ENCODE measurements around the gene TNFSF11.

The TNFSF11 gene

DNA sequence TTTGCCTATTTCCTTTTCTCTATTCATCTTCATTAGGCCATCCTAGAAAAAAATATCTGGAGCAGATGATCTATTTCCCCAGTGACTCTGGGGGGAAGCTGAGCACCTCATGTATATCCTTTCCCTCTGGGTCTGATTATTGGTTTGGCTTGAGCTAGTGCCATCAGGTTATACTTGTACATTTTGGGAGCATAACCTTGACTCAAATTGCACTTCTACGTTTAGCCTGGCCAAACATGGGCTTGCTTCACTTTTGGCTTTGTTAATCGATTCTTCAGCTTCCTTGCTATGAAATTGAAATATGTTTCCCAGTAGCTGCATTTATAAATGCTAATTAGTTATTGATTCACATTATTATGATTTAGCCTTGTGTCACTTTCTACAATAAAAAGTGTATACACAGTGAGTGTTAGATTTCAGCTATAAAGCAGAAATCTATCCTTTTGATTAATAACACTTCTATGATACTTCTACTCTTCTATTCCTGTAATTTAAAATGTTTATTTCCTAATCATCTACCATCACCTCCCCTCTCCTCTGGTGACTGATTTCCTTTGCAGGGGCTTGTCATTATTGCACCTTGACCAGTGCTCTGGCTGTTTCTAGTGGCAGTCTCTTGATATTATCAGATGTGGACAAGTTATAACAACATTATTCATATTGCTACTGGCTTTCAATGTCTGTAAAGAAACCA is 37.3 kb downstream of the TNFSF11 start:
- TF ChIP-seq, protein P1, sequence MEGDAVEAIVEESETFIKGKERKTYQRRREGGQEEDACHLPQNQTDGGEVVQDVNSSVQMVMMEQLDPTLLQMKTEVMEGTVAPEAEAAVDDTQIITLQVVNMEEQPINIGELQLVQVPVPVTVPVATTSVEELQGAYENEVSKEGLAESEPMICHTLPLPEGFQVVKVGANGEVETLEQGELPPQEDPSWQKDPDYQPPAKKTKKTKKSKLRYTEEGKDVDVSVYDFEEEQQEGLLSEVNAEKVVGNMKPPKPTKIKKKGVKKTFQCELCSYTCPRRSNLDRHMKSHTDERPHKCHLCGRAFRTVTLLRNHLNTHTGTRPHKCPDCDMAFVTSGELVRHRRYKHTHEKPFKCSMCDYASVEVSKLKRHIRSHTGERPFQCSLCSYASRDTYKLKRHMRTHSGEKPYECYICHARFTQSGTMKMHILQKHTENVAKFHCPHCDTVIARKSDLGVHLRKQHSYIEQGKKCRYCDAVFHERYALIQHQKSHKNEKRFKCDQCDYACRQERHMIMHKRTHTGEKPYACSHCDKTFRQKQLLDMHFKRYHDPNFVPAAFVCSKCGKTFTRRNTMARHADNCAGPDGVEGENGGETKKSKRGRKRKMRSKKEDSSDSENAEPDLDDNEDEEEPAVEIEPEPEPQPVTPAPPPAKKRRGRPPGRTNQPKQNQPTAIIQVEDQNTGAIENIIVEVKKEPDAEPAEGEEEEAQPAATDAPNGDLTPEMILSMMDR (conservative IDR thresholded peaks at IDR 0.05; ENCODE audit: low read length), result no peak
- DNase-seq (ENCODE audit: low read depth), result no peak
- H3K4me3 ChIP-seq (ENCODE audit: low read length), result no peak overlapping the region

GRCh38 chr13:42612021-42612765 is 38.2 kb downstream of the TNFSF11 start:
- DNase-seq (ENCODE audit: low read depth), result no peak
- H3K4me3 ChIP-seq (ENCODE audit: low read length), result no peak overlapping the region
- TF ChIP-seq, protein P1 (conservative IDR thresholded peaks at IDR 0.05; ENCODE audit: low read length), result no peak

DNA sequence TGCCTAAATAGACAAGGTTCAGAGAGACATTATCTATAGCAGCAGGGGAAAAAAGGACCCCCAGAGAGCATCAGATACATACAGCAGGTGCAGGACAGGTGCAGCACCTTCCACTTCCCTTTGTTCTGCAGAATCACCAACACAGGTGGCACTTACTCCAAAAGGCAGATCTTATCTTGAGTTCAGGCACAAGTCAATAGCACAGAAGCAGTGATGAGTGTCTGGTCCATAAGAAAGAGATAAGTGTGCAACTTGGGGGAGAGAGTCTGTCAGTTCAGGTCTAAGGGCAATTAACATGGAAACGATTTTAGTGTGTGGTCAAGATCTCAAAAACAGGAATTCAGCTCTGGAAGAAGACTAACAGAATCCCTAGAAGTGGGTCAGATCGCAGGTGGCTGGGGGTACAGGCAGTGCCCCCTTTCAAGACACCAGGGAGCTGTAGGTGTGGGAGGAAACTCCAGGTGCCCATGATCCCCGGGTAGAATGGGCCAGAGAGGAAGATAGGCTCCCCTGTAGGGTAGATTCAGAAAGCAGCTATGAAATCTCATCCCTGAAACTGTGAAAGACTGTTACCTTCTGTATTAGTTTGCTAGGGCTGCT is 40.6 kb downstream of the TNFSF11 start:
- H3K4me3 ChIP-seq (ENCODE audit: low read length), result no peak overlapping the region
- TF ChIP-seq, protein P1 (conservative IDR thresholded peaks at IDR 0.05; ENCODE audit: low read length), result no peak
- no peak for DNase-seq (ENCODE audit: low read depth)

GRCh38 chr13:42615691-42616090 is 41.7 kb downstream of the TNFSF11 start:
- no peak for DNase-seq (ENCODE audit: low read depth)
- TF ChIP-seq, protein P1 (conservative IDR thresholded peaks at IDR 0.05; ENCODE audit: low read length), result no peak
- H3K4me3 ChIP-seq (ENCODE audit: low read length), result no peak overlapping the region

GRCh38 chr13:42617221-42617620 is 43.3 kb downstream of the TNFSF11 start:
- no peak for DNase-seq (ENCODE audit: low read depth)
- TF ChIP-seq, protein P1 (conservative IDR thresholded peaks at IDR 0.05; ENCODE audit: low read length), result no peak
- H3K4me3 ChIP-seq (ENCODE audit: low read length), result no peak overlapping the region

DNA sequence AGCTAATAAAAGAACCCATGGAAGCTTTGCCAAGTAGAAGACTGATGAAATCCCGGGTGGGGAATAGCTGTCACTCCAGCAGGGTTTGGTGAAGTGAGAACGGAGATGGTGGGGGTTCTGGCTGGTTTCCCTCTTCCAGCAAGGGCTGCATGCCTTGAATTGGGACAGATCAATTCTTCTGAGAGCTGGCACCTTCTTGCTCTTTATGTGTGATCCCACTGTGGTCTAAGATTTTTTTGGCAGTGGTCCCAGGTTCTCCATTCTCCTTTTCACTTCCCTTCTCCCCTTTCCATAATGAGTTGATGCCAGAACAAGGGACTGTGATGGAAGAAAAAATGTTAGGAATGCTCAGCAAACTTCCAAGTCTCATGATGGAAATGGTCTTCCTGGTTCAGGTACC is 50.0 kb downstream of the TNFSF11 start:
- H3K4me3 ChIP-seq (ENCODE audit: low read length), result no peak overlapping the region
- no peak for DNase-seq (ENCODE audit: low read depth)
- TF ChIP-seq, protein P1 (conservative IDR thresholded peaks at IDR 0.05; ENCODE audit: low read length), result no peak
